H9 (cell line): ENCODE measurements around the gene VGF. TPM values are rescaled to one million over a fixed set of nuclear protein-coding genes. Genes with fewer than 3 reads are reported as not detected.

Experiments
- DNase-seq: peaks from one replicate; pipeline ENCODE4 v3.0.0-alpha.2; 2017
- H2AFZ ChIP-seq: one replicate; pipeline ENCODE4 v1.6.1; 2013; ENCODE audit warnings: mild to moderate bottlenecking, low read length, control low read depth, moderate library complexity
- H2AK5ac ChIP-seq: 2 replicates; pipeline ENCODE4 v1.6.1; 2013; ENCODE audit warnings: low read length, control low read depth, mixed read lengths; ENCODE audit not compliant: insufficient read length
- H2BK120ac ChIP-seq: one replicate; pipeline ENCODE4 v1.6.1; 2013; ENCODE audit warnings: low read depth, mild to moderate bottlenecking, low read length, control low read depth, inconsistent platforms; ENCODE audit not compliant: poor library complexity, severe bottlenecking
- H2BK12ac ChIP-seq: 2 replicates; pipeline ENCODE4 v1.6.1; 2013; ENCODE audit warnings: low read length, control low read depth, mixed read lengths, low read depth; ENCODE audit not compliant: insufficient read length
- H2BK15ac ChIP-seq: 2 replicates; pipeline ENCODE4 v1.6.1; 2013; ENCODE audit warnings: low read depth, low read length, control low read depth
- H2BK20ac ChIP-seq: one replicate; pipeline ENCODE4 v1.6.1; 2013; ENCODE audit warnings: low read depth, mild to moderate bottlenecking, low read length, control low read depth, inconsistent platforms; ENCODE audit not compliant: poor library complexity, severe bottlenecking
- H2BK5ac ChIP-seq: 2 replicates; pipeline ENCODE4 v1.6.1; 2013; ENCODE audit warnings: low read length, control low read depth, mixed read lengths; ENCODE audit not compliant: insufficient read length
- H3K14ac ChIP-seq: 2 replicates; pipeline ENCODE4 v1.6.1; 2013; ENCODE audit warnings: low read length, control low read depth; ENCODE audit not compliant: insufficient read depth
- H3K18ac ChIP-seq: 2 replicates; pipeline ENCODE4 v1.6.1; 2013; ENCODE audit warnings: low read depth, mild to moderate bottlenecking, mixed read lengths, low read length, control low read depth; ENCODE audit not compliant: insufficient read length
- H3K23ac ChIP-seq: 2 replicates; pipeline ENCODE4 v1.6.1; 2013; ENCODE audit warnings: low read length, control low read depth, mixed read lengths, low read depth; ENCODE audit not compliant: insufficient read length
- H3K23me2 ChIP-seq: 2 replicates; pipeline ENCODE4 v1.6.1; 2013; ENCODE audit warnings: low read depth, mild to moderate bottlenecking, mixed read lengths, low read length, control low read depth; ENCODE audit not compliant: insufficient read length, poor library complexity, severe bottlenecking
- H3K27ac ChIP-seq: 2 replicates; pipeline ENCODE4 v1.5.1; 2013; ENCODE audit warnings: low read length, control low read depth, mixed read lengths, low read depth; ENCODE audit not compliant: insufficient read length
- H3K27me3 ChIP-seq: 2 replicates; pipeline ENCODE4 v1.6.1; 2013; ENCODE audit warnings: low read length, control low read depth, inconsistent platforms; ENCODE audit not compliant: insufficient read depth
- H3K4ac ChIP-seq: 2 replicates; pipeline ENCODE4 v1.6.1; 2013; ENCODE audit warnings: low read depth, mild to moderate bottlenecking, control low read depth, inconsistent platforms, low read length, moderate library complexity
- H3K4me1 ChIP-seq: 2 replicates; pipeline ENCODE4 v1.6.1; 2013; ENCODE audit warnings: low read length, control low read depth, inconsistent platforms; ENCODE audit not compliant: insufficient read depth
- H3K4me2 ChIP-seq: 2 replicates; pipeline ENCODE4 v1.6.1; 2013; ENCODE audit warnings: low read length, control low read depth, mixed read lengths; ENCODE audit not compliant: insufficient read length, insufficient read depth
- H3K56ac ChIP-seq: 2 replicates; pipeline ENCODE4 v1.6.1; 2013; ENCODE audit warnings: low read depth, mild to moderate bottlenecking, mixed read lengths, low read length, control low read depth; ENCODE audit not compliant: insufficient read length
- H3K79me1 ChIP-seq: 2 replicates; pipeline ENCODE4 v1.6.1; 2013; ENCODE audit warnings: low read depth, mild to moderate bottlenecking, moderate library complexity, low read length, control low read depth, inconsistent platforms; ENCODE audit not compliant: insufficient read depth, poor library complexity, severe bottlenecking
- H3K79me2 ChIP-seq: 2 replicates; pipeline ENCODE4 v1.6.1; 2013; ENCODE audit warnings: low read length, control low read depth, inconsistent platforms; ENCODE audit not compliant: insufficient read depth
- H3K9ac ChIP-seq: 2 replicates; pipeline ENCODE4 v1.6.1; 2013; ENCODE audit warnings: low read length, control low read depth, mixed read lengths; ENCODE audit not compliant: insufficient read length; ENCODE audit errors: extremely low read depth
- H3K9me3 ChIP-seq: one replicate; pipeline ENCODE4 v1.6.1; 2013; ENCODE audit warnings: low read depth, low read length, inconsistent platforms; ENCODE audit not compliant: control insufficient read depth
- H3T11ph ChIP-seq: one replicate; pipeline ENCODE4 v1.6.1; 2013; ENCODE audit warnings: mild to moderate bottlenecking, low read length, control low read depth, inconsistent platforms
- H4K20me1 ChIP-seq: one replicate; pipeline ENCODE4 v1.6.1; 2013; ENCODE audit not compliant: control insufficient read depth, insufficient read length, insufficient read depth
- H4K5ac ChIP-seq: 2 replicates; pipeline ENCODE4 v1.6.1; 2013; ENCODE audit warnings: low read depth, mild to moderate bottlenecking, mixed read lengths, low read length, control low read depth; ENCODE audit not compliant: insufficient read length
- H4K8ac ChIP-seq: replicated peaks from 2 replicates; pipeline ENCODE4 v1.6.1; 2013; ENCODE audit warnings: low read length, control low read depth, mixed read lengths, low read depth; ENCODE audit not compliant: insufficient read length
- H4K91ac ChIP-seq: 2 replicates; pipeline ENCODE4 v1.6.1; 2013; ENCODE audit warnings: low read depth, mild to moderate bottlenecking, moderate library complexity, mixed read lengths, low read length, control low read depth; ENCODE audit not compliant: insufficient read length
- H3K27ac Mint-ChIP-seq, 3 experiments: 2 replicates in 2 of 3; 3 replicates in 1 of 3; pipeline ENCODE4 v1.8.0; 2020 to 2021; ENCODE audit warnings: mixed read lengths in 3 of 3, mild to moderate bottlenecking in 1 of 3, moderate library complexity in 1 of 3
- H3K27me3 Mint-ChIP-seq: 2 replicates; pipeline ENCODE4 v1.8.0; 2021; ENCODE audit warnings: low read depth, mild to moderate bottlenecking, moderate library complexity, mixed read lengths
- H3K36me3 Mint-ChIP-seq, 3 experiments: 2 replicates in 2 of 3; 3 replicates in 1 of 3; pipeline ENCODE4 v1.8.0; 2020 to 2021; ENCODE audit warnings: low read depth in 3 of 3, mixed read lengths in 3 of 3; ENCODE audit not compliant: insufficient read depth in 1 of 3
- H3K4me1 Mint-ChIP-seq, 2 experiments: 2 replicates each; pipeline ENCODE4 v1.8.0; 2020; ENCODE audit warnings: mixed read lengths in 2 of 2
- H3K4me3 Mint-ChIP-seq, 2 experiments: 2 replicates in 1 of 2; 3 replicates in 1 of 2; pipeline ENCODE4 v1.8.0; 2020 to 2021; ENCODE audit warnings: mild to moderate bottlenecking in 2 of 2, mixed read lengths in 2 of 2, moderate library complexity in 1 of 2
- H3K9me3 Mint-ChIP-seq, 2 experiments: 2 replicates in 1 of 2; 3 replicates in 1 of 2; pipeline ENCODE4 v1.8.0; 2020; ENCODE audit warnings: mild to moderate bottlenecking in 2 of 2, mixed read lengths in 2 of 2, moderate library complexity in 1 of 2
- WGBS: extraction: QIAGEN DNeasy Blood & Tissue Kit; methylation state at CpG from one replicate; pipeline ENCODE4 v1.1.7; 2013; ENCODE audit warnings: missing lambda C conversion rate, low lambda C conversion rate, mixed read lengths; ENCODE audit not compliant: insufficient read length; ENCODE audit errors: extremely low coverage; 5-methylcytosine and 5-hydroxymethylcytosine counted together
- total RNA-seq: library from RNA; stranded (reverse); gene quantifications from 2 replicates; pipeline ENCODE4 v1.2.1, GENCODE V29; 2021
- TF ChIP-seq, protein P1 (sequence below): fragments of 200-600 bp; sonication (generic); conservative IDR thresholded peaks from 3 replicates; pipeline ENCODE4 v1.8.0; 2021; ENCODE audit warnings: antibody characterized with exemption, mild to moderate bottlenecking

VGF gene
- total RNA-seq, 1 experiment from 2014 or later: 37.1 TPM

DNA sequence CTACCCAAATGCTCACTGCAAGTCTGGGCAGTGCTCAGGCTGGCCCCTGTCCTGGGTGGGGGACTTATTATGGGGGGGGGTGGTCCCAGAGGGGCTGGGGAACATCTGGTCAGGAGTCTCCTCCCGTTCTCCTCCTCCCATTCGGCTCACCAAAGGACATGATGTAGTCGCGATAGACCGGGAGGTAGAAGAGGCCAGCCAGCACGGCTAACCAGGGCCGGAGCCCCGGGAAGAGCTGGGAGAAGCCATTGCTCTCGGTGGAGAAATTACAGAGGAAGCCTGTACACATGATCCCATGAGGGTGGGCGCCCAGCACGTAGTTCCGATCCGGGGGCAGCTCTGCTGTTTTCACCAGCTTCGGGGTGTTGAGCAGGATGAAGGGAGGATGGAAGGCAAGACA is 33.1 kb upstream of the VGF start:
- Mint-ChIP-seq H3K4me3 (no peak overlapping the region), H3K4me1 (peaks cover 14 to 19% of the 10 kb centered on the region in 2 experiments), H3K36me3 (no peaks in the 10 kb centered on the region), H3K27ac (peak overlapping the region in 1 of 3 experiments; percentile 13; a peak in 1 of 7 replicates), H3K9me3 (no peaks in the 10 kb centered on the region), H3K27me3 (peaks cover 12% of the 10 kb centered on the region)
- Histone ChIP-seq H3K27me3 (no peaks in the 10 kb centered on the region), H3K4me2 (no peak overlapping the region), H2BK15ac (no peak overlapping the region), H3K79me1 (no peaks in the 10 kb centered on the region), H3K23ac (no peak overlapping the region), H3K18ac (no peak overlapping the region), H3K4ac (no peak overlapping the region), H4K5ac (no peak overlapping the region), H4K8ac (no peak overlapping the region), H3K14ac (no peak overlapping the region), H4K91ac (no peak overlapping the region), H3K27ac (no peak overlapping the region), H3T11ph (no peak overlapping the region), H3K4me1 (no peaks in the 10 kb centered on the region; the same call in 1 of the 2 replicates), H3K9me3 (no peaks in the 10 kb centered on the region), H4K20me1 (no peaks in the 10 kb centered on the region), H2BK5ac (no peak overlapping the region), H2BK120ac (no peak overlapping the region), H2BK12ac (no peak overlapping the region), H2AFZ (no peak overlapping the region), H3K9ac (no peak overlapping the region), H3K79me2 (no peaks in the 10 kb centered on the region), H3K56ac (no peak overlapping the region), H3K23me2 (peaks cover 3% of the 10 kb centered on the region), H2BK20ac (no peak overlapping the region), H2AK5ac (no peak overlapping the region)
- DNase-seq: no peak
- TF ChIP-seq, protein P1, sequence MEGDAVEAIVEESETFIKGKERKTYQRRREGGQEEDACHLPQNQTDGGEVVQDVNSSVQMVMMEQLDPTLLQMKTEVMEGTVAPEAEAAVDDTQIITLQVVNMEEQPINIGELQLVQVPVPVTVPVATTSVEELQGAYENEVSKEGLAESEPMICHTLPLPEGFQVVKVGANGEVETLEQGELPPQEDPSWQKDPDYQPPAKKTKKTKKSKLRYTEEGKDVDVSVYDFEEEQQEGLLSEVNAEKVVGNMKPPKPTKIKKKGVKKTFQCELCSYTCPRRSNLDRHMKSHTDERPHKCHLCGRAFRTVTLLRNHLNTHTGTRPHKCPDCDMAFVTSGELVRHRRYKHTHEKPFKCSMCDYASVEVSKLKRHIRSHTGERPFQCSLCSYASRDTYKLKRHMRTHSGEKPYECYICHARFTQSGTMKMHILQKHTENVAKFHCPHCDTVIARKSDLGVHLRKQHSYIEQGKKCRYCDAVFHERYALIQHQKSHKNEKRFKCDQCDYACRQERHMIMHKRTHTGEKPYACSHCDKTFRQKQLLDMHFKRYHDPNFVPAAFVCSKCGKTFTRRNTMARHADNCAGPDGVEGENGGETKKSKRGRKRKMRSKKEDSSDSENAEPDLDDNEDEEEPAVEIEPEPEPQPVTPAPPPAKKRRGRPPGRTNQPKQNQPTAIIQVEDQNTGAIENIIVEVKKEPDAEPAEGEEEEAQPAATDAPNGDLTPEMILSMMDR: no peak
- no CpG with 5 or more reads among the region's 14 CpGs for WGBS
